GM12878 (cell line): ENCODE measurements around the gene TPBGL. TPM values are rescaled to one million over a fixed set of nuclear protein-coding genes. Genes with fewer than 3 reads are reported as not detected.

Source experiments
- ATAC-seq: fragments of 200-7000 bp; cut with Tn5 transposase; 3 replicates; pipeline ENCODE4 v1.9.1; 2020; ENCODE audit warnings: mild to moderate bottlenecking, moderate library complexity
- BruUV-seq: library from RNA; stranded (reverse); fragments of 400-500 nt; replicated peaks from 2 replicates; lab custom pipeline; 2021; lab: Mats Ljungman, UMichigan
- CTCF ChIA-PET: fragments of 300-600 bp; sonication (Branson Sonifier 250); formaldehyde crosslinking; extraction: SDS; loops from one replicate; lab custom pipeline; 2021; ENCODE audit warnings: inconsistent platforms; lab: Yijun Ruan, JAX
- POLR2A ChIA-PET: fragments of 350-600 bp; formaldehyde crosslinking; extraction: SDS; loops from one replicate; lab custom pipeline; 2021; ENCODE audit warnings: inconsistent platforms; lab: Charles Lee
- RAD21 ChIA-PET: fragments of 300-600 bp; sonication (Branson Sonifier 250); formaldehyde crosslinking; loops from one replicate; lab custom pipeline; 2023; ENCODE audit warnings: antibody characterized with exemption; ENCODE audit not compliant: unreplicated experiment; lab: Charles Lee
- SMC1A ChIA-PET: fragments of 300-600 bp; sonication (Branson Sonifier 250); formaldehyde crosslinking; loops from one replicate; lab custom pipeline; 2023; ENCODE audit not compliant: unreplicated experiment, uncharacterized antibody; lab: Charles Lee
- DNase-seq: peaks from one replicate; pipeline ENCODE4 v3.0.0-alpha.2; 2011; ENCODE audit warnings: low read depth, low spot score
- FAIRE-seq: peaks from 3 replicates; lab custom pipeline; 2011; peaks lifted over from hg19 to GRCh38; lab: Jason Lieb, UNC
- H2AFZ ChIP-seq: 2 replicates; pipeline ENCODE4 v1.6.0; 2011; ENCODE audit warnings: low read depth, low read length, control low read depth; ENCODE audit not compliant: control insufficient read depth
- H3K27ac ChIP-seq: 2 replicates; pipeline ENCODE4 v1.5.1; 2011; ENCODE audit warnings: control low read depth; ENCODE audit not compliant: control insufficient read depth, insufficient read depth
- H3K27me3 ChIP-seq, 2 experiments: replicated peaks in 1 of 2; 2 replicates each; pipeline versions ENCODE4 v1.6.0 to v1.6.1; 2011; ENCODE audit warnings: low read length in 1 of 2; ENCODE audit not compliant: control insufficient read depth in 2 of 2, insufficient read depth in 2 of 2
- H3K36me3 ChIP-seq, 2 experiments: 2 replicates each; pipeline ENCODE4 v1.5.1; 2011; ENCODE audit warnings: low read length in 1 of 2; ENCODE audit not compliant: control insufficient read depth in 2 of 2, insufficient read depth in 2 of 2
- H3K4me1 ChIP-seq: 2 replicates; pipeline ENCODE4 v1.6.1; 2011; ENCODE audit warnings: mild to moderate bottlenecking, low read length, moderate library complexity, mixed read lengths; ENCODE audit not compliant: control insufficient read depth, insufficient read depth
- H3K4me2 ChIP-seq: 2 replicates; pipeline ENCODE4 v1.6.0; 2011; ENCODE audit warnings: control low read depth; ENCODE audit not compliant: control insufficient read depth, insufficient read depth
- H3K4me3 ChIP-seq: fragments of 200-600 bp; sonication (generic); 2 replicates; pipeline ENCODE4 v1.5.1; 2016
- H3K79me2 ChIP-seq: 2 replicates; pipeline ENCODE4 v1.6.0; 2011; ENCODE audit warnings: low read length; ENCODE audit not compliant: control insufficient read depth, insufficient read depth
- H3K9ac ChIP-seq: 2 replicates; pipeline ENCODE4 v1.8.0; 2011; ENCODE audit warnings: low read length, control low read depth, mixed read lengths; ENCODE audit not compliant: control insufficient read depth, insufficient read depth
- H3K9me3 ChIP-seq: replicated peaks from 3 replicates; pipeline ENCODE4 v1.5.1; 2011; ENCODE audit warnings: mild to moderate bottlenecking, low read length; ENCODE audit not compliant: control insufficient read depth, insufficient read depth
- H4K20me1 ChIP-seq: 2 replicates; pipeline ENCODE4 v1.6.0; 2011; ENCODE audit not compliant: control insufficient read depth, insufficient read depth
- MTA3 ChIP-seq: IDR thresholded peaks from 2 replicates; pipeline ENCODE4 v1.6.1; 2012; ENCODE audit warnings: low read length, inconsistent platforms, borderline replicate concordance
- MYB ChIP-seq: fragments of 150-350 bp; IDR thresholded peaks from 2 replicates; pipeline ENCODE4 v1.6.1; 2014; ENCODE audit warnings: mild to moderate bottlenecking, low read depth, low read length, borderline replicate concordance
- MYC ChIP-seq: IDR thresholded peaks from 2 replicates; pipeline ENCODE4 v1.6.1; 2011; ENCODE audit warnings: mild to moderate bottlenecking, low read length, moderate library complexity, inconsistent platforms; ENCODE audit not compliant: insufficient read depth, insufficient replicate concordance, insufficient read length, severe bottlenecking
- NFYB ChIP-seq: IDR thresholded peaks from 2 replicates; pipeline ENCODE4 v1.6.1; 2011; ENCODE audit warnings: low read depth, mild to moderate bottlenecking, low read length, improper control_type of control experiment, moderate library complexity; ENCODE audit not compliant: insufficient read depth
- NR2C1 ChIP-seq: fragments of 450-650 bp; IDR thresholded peaks from 2 replicates; pipeline ENCODE4 v1.6.1; 2017; ENCODE audit warnings: antibody characterized with exemption, mild to moderate bottlenecking, moderate library complexity
- SUZ12 ChIP-seq: fragments of 200-600 bp; sonication (generic); IDR thresholded peaks from one replicate; pipeline ENCODE4 v1.6.1; 2018; ENCODE audit warnings: antibody characterized with exemption, mild to moderate bottlenecking; ENCODE audit not compliant: unreplicated experiment
- YY1 ChIP-seq: IDR thresholded peaks from 2 replicates; pipeline ENCODE4 v1.6.1; 2011; ENCODE audit warnings: low read depth, mild to moderate bottlenecking, low read length
- WGBS: methylation state at CpG from one replicate; pipeline ENCODE4 v1.1.6; 2016; ENCODE audit warnings: low lambda C conversion rate; ENCODE audit not compliant: insufficient replicate concordance, insufficient coverage; ENCODE audit errors: missing lambda C conversion rate; 5-methylcytosine and 5-hydroxymethylcytosine counted together
- in situ Hi-C: fragments of 300-500 bp; cut with MboI; formaldehyde crosslinking; loops from 9 replicates; pipeline ENCODE4 v1.14.3; 2018; ENCODE audit warnings: mixed read lengths
- intact Hi-C: fragments of 100-400 bp; cut with micrococcal nuclease; formaldehyde crosslinking; loops from one replicate; pipeline ENCODE4 v1.14.2; 2022; ENCODE audit not compliant: unreplicated experiment
- polyA plus RNA-seq, 11 experiments: library from polyadenylated mRNA; depleted of rRNA in 4 of 11; unstranded in 6 of 11; stranded (reverse) in 5 of 11; fragments of >200 nt; fragmentation: Nextera tagmentation in 4 of 11; fragmentation: Illumina TruSeq in 1 of 11; extraction: Ambion mirVana in 4 of 11; extraction: Trizol in 1 of 11; gene quantifications; 1 replicate in 1 of 11; 2 replicates in 10 of 11; pipeline versions ENCODE4 v1.2.1 to v1.2.3, GENCODE V29; 2011 to 2016; ENCODE audit warnings: inconsistent platforms in 2 of 11, missing spikeins in 2 of 11, low read depth in 1 of 11
- total RNA-seq, 4 experiments: library from RNA; depleted of rRNA in 3 of 4; stranded (reverse); fragments of >200 nt in 3 of 4; fragmentation: Illumina TruSeq in 1 of 4; extraction: Trizol in 1 of 4; gene quantifications; 2 replicates each; pipeline versions ENCODE4 v1.2.1 to v1.2.3, GENCODE V29; 2013 to 2021
- TF ChIP-seq, protein P1 (sequence below): fragments of 450-650 bp; IDR thresholded peaks from 2 replicates; pipeline ENCODE4 v1.6.1; 2016; ENCODE audit warnings: mild to moderate bottlenecking
- TF ChIP-seq, protein P2 (sequence below): fragments of 450-650 bp; formaldehyde crosslinking; IDR thresholded peaks from 2 replicates; pipeline ENCODE4 v1.5.0; 2022; ENCODE audit warnings: mild to moderate bottlenecking, missing genetic modification characterization
- TF ChIP-seq, protein P3 (sequence below): fragments of 450-650 bp; IDR thresholded peaks from 2 replicates; pipeline ENCODE4 v1.6.1; 2018; ENCODE audit warnings: mild to moderate bottlenecking, low read depth, moderate library complexity; ENCODE audit not compliant: partially characterized antibody
- TF ChIP-seq, protein P4 (sequence below): fragments of 450-650 bp; IDR thresholded peaks from 2 replicates; pipeline ENCODE4 v1.6.1; 2017; ENCODE audit warnings: mild to moderate bottlenecking, low read depth, inconsistent platforms; ENCODE audit not compliant: poor library complexity, severe bottlenecking

Gene TPBGL
- total and polyA plus RNA-seq, 10 of the 15 experiments (the other 5 are each of a cell fraction or from before 2014, with no cell fraction given), result not detected

DNA sequence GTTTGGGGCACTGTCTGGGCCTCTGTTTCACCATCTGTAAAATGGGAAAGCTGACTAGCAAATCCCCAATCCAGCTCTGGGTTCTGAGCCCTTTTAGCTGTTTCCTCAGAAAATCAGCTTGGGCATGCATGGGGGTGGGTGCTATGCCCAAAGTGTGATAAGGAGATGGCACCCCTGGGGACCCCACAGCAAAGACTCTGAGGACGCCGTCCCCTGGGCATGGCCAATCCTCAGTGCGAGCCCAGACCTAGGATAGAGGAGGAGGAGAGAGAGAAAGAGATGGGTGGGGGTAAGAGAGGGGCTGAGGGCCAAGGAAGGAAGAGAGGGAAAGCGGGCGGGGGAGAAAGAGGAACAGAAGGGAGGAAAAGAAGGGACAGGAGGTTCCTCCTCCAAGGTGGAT lies 31.8 kb downstream of the TPBGL start (continued):
- TF ChIP-seq YY1 (no peak), MYB (no peak), NFYB (no peak), MTA3 (no peak)
- TF ChIP-seq, protein P1, sequence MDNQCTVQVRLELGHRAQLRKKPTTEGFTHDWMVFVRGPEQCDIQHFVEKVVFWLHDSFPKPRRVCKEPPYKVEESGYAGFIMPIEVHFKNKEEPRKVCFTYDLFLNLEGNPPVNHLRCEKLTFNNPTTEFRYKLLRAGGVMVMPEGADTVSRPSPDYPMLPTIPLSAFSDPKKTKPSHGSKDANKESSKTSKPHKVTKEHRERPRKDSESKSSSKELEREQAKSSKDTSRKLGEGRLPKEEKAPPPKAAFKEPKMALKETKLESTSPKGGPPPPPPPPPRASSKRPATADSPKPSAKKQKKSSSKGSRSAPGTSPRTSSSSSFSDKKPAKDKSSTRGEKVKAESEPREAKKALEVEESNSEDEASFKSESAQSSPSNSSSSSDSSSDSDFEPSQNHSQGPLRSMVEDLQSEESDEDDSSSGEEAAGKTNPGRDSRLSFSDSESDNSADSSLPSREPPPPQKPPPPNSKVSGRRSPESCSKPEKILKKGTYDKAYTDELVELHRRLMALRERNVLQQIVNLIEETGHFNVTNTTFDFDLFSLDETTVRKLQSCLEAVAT, result no peak

DNA sequence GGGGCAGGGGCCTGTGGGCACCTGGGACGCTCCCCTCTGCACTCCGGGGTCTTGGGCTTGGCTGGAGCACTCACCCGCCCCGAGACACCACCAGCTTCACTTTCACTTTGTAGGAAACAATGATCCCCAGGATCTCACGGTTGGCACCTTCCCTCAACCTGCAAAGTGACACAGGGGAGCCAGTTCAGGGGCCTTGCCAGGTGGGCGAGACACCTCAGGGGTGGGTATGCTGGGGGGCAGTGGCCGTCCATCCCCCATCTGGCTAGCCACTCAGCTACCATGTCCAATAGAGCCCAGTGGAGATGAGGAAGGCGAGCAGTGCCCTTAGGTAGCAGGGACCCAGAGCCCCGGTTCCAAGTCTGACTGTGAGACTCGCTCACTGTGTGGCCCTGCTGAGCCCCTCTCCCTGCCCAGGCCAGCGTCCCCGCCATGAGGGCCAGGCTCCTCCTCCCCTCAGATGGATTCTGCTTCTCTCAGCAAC lies 32.3 kb downstream of the TPBGL start:
- ChIA-PET SMC1A (interaction anchor here (0.5 kb wide), 1 partner anchor 348 kb away, joined by 4 read pairs; no protein-coding TSS in a partner anchor), POLR2A (interaction anchor here (0.5 kb wide), 1 partner anchor 84 kb away, joined by 7 read pairs; no protein-coding TSS in a partner anchor), CTCF (interaction anchor here (16.9 kb wide), 1 partner anchor 111 kb away, joined by 406 read pairs; no protein-coding TSS in a partner anchor), RAD21 (no interaction called here)
- no peaks in the 10 kb centered on the region for H4K20me1 ChIP-seq
- peak overlapping the region; percentile 7; the same call in 1 of the 2 replicates for H2AFZ ChIP-seq
- FAIRE-seq (no peak), DNase-seq (no peak), ATAC-seq (no peak)
- H3K79me2 ChIP-seq, result no peaks in the 10 kb centered on the region
- in situ Hi-C loops (no loop called here), intact Hi-C loops (no loop called here)
- no peaks in the 10 kb centered on the region; a peak in 1 of 4 replicates for H3K27me3 ChIP-seq
- no peak overlapping the region for H3K27ac ChIP-seq
- H3K4me3 ChIP-seq, result no peak overlapping the region
- H3K4me2 ChIP-seq, result peak overlapping the region; percentile 11; the same call in 1 of the 2 replicates
- no peaks in the 10 kb centered on the region; a peak in 2 of 4 replicates for H3K36me3 ChIP-seq
- H3K9ac ChIP-seq, result no peak overlapping the region
- WGBS, result 13% methylated on average over 12 of the region's 12 CpGs
- no TSS peak for BruUV-seq
- no peaks in the 10 kb centered on the region for H3K4me1 ChIP-seq
- H3K9me3 ChIP-seq, result no peaks in the 10 kb centered on the region
- TF ChIP-seq, protein P2, sequence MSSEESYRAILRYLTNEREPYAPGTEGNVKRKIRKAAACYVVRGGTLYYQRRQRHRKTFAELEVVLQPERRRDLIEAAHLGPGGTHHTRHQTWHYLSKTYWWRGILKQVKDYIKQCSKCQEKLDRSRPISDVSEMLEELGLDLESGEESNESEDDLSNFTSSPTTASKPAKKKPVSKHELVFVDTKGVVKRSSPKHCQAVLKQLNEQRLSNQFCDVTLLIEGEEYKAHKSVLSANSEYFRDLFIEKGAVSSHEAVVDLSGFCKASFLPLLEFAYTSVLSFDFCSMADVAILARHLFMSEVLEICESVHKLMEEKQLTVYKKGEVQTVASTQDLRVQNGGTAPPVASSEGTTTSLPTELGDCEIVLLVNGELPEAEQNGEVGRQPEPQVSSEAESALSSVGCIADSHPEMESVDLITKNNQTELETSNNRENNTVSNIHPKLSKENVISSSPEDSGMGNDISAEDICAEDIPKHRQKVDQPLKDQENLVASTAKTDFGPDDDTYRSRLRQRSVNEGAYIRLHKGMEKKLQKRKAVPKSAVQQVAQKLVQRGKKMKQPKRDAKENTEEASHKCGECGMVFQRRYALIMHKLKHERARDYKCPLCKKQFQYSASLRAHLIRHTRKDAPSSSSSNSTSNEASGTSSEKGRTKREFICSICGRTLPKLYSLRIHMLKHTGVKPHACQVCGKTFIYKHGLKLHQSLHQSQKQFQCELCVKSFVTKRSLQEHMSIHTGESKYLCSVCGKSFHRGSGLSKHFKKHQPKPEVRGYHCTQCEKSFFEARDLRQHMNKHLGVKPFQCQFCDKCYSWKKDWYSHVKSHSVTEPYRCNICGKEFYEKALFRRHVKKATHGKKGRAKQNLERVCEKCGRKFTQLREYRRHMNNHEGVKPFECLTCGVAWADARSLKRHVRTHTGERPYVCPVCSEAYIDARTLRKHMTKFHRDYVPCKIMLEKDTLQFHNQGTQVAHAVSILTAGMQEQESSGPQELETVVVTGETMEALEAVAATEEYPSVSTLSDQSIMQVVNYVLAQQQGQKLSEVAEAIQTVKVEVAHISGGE (CRISPR knock-in tag), result no peak
- TF ChIP-seq SUZ12 (no peak), NR2C1 (no peak), MTA3 (no peak), MYC (no peak), NFYB (no peak)
- TF ChIP-seq, protein P3, sequence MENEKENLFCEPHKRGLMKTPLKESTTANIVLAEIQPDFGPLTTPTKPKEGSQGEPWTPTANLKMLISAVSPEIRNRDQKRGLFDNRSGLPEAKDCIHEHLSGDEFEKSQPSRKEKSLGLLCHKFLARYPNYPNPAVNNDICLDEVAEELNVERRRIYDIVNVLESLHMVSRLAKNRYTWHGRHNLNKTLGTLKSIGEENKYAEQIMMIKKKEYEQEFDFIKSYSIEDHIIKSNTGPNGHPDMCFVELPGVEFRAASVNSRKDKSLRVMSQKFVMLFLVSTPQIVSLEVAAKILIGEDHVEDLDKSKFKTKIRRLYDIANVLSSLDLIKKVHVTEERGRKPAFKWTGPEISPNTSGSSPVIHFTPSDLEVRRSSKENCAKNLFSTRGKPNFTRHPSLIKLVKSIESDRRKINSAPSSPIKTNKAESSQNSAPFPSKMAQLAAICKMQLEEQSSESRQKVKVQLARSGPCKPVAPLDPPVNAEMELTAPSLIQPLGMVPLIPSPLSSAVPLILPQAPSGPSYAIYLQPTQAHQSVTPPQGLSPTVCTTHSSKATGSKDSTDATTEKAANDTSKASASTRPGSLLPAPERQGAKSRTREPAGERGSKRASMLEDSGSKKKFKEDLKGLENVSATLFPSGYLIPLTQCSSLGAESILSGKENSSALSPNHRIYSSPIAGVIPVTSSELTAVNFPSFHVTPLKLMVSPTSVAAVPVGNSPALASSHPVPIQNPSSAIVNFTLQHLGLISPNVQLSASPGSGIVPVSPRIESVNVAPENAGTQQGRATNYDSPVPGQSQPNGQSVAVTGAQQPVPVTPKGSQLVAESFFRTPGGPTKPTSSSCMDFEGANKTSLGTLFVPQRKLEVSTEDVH, result no peak
- TF ChIP-seq, protein P4, sequence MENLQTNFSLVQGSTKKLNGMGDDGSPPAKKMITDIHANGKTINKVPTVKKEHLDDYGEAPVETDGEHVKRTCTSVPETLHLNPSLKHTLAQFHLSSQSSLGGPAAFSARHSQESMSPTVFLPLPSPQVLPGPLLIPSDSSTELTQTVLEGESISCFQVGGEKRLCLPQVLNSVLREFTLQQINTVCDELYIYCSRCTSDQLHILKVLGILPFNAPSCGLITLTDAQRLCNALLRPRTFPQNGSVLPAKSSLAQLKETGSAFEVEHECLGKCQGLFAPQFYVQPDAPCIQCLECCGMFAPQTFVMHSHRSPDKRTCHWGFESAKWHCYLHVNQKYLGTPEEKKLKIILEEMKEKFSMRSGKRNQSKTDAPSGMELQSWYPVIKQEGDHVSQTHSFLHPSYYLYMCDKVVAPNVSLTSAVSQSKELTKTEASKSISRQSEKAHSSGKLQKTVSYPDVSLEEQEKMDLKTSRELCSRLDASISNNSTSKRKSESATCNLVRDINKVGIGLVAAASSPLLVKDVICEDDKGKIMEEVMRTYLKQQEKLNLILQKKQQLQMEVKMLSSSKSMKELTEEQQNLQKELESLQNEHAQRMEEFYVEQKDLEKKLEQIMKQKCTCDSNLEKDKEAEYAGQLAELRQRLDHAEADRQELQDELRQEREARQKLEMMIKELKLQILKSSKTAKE, result no peak
